Mononuclear cell (primary cell): ENCODE data around the gene KRTAP17-1. TPM values are rescaled to one million over a fixed set of nuclear protein-coding genes. Genes with fewer than 3 reads are reported as not detected.

Experiments
- H3K27me3 ChIP-seq: 2 replicates; pipeline ENCODE4 v1.6.0; 2011; ENCODE audit warnings: low read length, control low read depth; ENCODE audit not compliant: insufficient read depth
- H3K4me1 ChIP-seq: 2 replicates; pipeline ENCODE4 v1.5.1; 2011; ENCODE audit warnings: mild to moderate bottlenecking, low read length, control low read depth; ENCODE audit not compliant: insufficient read depth
- H3K4me3 ChIP-seq: 2 replicates; pipeline ENCODE4 v1.5.1; 2011; ENCODE audit warnings: mild to moderate bottlenecking, low read length, moderate library complexity
- H3K9me3 ChIP-seq: 2 replicates; pipeline ENCODE4 v1.5.1; 2011; ENCODE audit warnings: low read depth, mild to moderate bottlenecking, control low read depth, low read length
- total RNA-seq: library from RNA; depleted of rRNA; stranded (reverse); fragments of >200 nt; gene quantifications from one replicate; pipeline ENCODE4 v1.2.3, GENCODE V29; 2012

KRTAP17-1 gene
- total RNA-seq, 1 donor, result not detected

DNA sequence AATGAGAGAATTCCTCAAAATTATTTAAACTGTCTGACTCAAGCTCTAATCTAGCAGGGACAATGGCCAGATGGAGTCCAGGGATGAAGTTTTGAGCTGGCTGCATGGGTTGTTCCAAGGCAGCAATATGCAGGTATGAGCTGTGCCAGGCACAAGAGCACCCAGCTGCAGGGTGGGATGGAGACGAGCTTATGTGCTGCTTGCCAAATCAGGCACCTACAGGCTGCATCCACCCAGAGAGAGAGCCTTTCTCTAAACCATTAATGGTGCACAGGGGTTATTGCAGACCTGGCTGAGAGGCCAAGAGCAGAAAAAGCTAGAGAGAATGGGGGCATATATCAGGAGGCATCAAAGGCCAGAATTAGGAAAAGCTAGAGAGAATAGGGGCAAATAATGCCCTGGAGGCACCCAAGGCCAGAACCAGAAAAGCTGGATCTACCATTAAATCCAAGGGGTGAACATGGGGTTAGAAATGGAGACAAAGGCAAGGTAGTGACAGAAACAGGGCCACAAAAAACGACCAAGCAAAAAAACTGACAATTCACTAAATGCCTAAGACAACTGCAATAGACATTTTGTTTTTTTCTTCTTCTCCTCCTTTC is 24.2 kb upstream of the KRTAP17-1 start:
- no peaks in the 10 kb centered on the region for H3K27me3 ChIP-seq
- H3K9me3 ChIP-seq, result no peaks in the 10 kb centered on the region
- H3K4me3 ChIP-seq, result no peak overlapping the region
- H3K4me1 ChIP-seq, result peaks cover 35% of the 10 kb centered on the region

DNA sequence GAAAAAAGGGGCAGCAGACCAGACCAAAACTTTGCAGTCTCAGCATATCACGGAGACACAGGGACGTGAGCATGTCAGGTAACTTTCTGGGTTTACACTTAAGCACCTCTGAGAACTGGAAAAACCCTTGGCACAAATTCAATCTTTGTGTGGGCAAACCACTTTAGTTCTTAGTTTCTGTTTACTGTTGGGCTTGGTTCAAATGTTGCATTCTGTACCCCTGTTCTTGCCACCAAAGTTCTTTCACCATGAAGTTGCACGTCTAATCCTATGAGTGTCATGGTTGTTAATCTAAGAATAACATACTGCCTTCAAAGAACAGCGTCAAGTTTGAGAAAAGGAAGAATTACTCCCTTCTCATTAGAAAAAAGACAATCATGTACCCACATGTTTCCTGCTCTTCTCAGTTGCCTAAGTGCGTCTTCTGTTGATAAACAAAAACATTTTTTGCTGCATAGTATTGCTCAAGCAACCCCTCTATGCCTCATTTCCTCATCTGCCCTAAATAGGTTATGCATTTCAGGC is 23.5 kb upstream of the KRTAP17-1 start:
- peaks cover 35% of the 10 kb centered on the region for H3K4me1 ChIP-seq
- no peaks in the 10 kb centered on the region for H3K27me3 ChIP-seq
- no peak overlapping the region for H3K4me3 ChIP-seq
- H3K9me3 ChIP-seq, result no peaks in the 10 kb centered on the region

DNA sequence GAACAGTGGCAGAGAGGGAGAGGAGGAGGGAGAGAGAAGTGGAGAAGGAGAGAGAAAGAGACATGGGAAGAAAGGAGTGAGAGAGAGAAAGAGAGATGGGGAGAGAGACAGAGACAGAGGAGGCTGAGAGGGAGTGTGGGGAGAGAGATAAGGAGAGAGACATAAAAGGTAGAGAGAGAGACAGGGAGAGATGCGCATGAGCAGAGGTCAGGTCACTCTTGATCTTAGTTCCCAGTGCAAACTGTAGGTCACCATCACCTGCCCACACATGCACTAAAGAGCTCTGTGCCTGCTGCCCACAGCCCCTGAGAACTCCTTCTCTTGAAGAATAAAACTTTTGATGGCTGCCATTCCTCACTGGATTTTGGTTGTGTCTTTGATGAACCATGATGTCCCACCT is 20.2 kb upstream of the KRTAP17-1 start:
- Histone ChIP-seq H3K4me1 (peaks cover 30% of the 10 kb centered on the region), H3K4me3 (no peak overlapping the region), H3K27me3 (no peaks in the 10 kb centered on the region), H3K9me3 (no peaks in the 10 kb centered on the region)

DNA sequence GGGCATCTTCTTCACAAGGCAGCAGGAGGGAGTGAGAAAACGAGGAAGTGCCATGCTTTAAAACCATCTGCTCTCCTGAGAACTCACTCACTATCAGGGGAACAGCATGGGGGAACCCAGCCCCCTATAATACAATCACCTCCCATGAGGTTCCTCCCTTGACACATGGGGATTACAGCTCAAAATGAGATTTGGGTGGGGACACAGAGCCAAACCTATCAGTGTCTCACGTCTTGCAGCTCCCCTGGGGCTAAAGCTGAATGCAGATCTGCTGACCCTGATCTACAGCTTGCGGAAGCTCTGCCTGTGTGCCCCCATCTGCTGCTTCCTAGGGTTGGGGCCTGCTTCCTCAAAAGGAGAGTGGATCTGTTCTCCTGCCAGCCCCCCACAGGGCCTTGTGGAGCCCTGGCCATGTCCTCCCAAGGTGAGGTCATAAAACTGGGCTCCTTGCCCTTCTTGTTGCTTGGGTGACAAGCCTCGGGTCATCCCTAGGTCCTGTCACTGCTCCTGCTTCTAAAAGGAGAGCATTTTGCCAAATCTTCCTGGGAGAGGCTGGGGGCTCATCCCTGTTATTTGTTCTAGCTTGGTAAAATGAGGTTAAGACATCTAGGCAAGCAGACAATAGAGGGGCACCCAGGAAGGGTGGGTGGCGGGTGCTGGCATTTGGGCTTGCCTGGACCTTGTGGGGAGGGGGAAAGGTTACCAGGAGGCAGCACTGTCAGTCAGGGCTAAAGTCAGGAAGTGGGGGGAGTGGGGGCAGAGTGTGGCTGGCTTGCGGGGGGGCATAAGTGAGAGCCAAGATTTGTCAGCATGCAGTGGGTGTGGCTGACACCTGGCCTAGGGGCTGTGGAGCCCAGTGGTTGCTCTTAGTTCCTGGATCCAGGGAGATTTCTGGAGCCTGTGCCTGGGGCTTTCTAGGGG is 19.1 kb upstream of the KRTAP17-1 start:
- no peaks in the 10 kb centered on the region for H3K9me3 ChIP-seq
- H3K27me3 ChIP-seq, result no peaks in the 10 kb centered on the region
- H3K4me3 ChIP-seq, result no peak overlapping the region
- H3K4me1 ChIP-seq, result peaks cover 19% of the 10 kb centered on the region

DNA sequence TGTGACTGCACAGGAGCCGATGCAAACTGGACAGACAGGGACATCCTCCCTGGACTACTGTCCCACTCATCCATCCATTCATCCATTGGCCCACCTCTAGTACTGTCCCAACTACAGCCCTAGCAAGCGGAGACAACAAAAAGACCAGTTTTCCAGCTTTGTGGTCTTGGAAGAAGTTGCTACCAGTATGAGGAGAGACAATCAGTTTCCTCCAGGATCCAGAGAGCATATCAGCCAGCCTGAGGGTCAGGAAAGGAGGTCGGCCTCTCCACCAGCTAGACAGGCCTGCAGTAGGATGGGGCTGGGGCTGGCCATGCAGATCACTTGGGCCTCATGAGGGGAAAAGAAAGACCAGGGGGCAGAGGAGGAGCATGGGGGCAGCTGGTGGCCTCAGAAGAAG is 18.3 kb upstream of the KRTAP17-1 start:
- H3K4me3 ChIP-seq, result no peak overlapping the region
- no peaks in the 10 kb centered on the region for H3K9me3 ChIP-seq
- H3K4me1 ChIP-seq, result peaks cover 11% of the 10 kb centered on the region
- H3K27me3 ChIP-seq, result no peaks in the 10 kb centered on the region

DNA sequence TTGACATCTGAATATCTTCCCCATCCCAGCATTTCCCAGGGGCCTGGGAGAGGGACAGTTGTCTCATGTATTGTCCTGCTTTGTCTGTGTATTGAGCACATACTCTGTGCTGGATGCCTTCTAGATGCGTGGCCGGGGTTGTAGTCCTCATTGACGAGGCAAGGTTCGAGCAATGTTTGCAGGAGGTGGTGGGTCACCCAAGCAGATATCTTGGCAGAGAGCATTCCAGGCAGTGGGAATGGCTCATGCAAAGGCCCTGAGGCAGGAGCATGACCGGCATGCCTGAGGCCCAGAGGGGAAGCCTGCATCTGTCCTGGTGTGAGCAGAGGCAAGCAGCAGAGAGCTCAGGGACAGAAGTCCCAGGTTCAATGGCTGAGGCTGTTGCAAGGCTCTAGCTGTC is 17.6 kb upstream of the KRTAP17-1 start:
- Histone ChIP-seq H3K4me1 (peaks cover 8% of the 10 kb centered on the region), H3K9me3 (no peaks in the 10 kb centered on the region), H3K4me3 (no peak overlapping the region), H3K27me3 (no peaks in the 10 kb centered on the region)

DNA sequence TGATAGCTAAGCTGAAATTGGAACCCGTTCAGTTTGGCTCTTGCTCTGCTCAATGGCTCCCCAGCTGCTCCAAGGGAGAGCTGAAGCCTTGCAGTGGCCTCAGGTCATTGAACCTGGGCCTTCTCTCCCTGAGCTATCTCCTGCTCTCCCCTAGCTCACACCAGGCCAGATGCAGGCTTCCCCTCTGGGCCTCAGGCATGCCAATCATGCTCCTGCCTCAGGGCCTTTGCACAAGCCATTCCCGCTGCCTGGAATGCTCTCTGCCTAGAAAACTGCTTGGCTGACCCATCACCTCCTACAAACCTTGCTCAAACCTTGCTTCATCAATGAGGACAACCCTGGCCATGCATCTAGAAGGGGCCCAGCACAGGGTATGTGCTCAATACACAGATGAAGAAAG is 16.7 kb upstream of the KRTAP17-1 start:
- H3K4me3 ChIP-seq, result no peak overlapping the region
- peaks cover 8% of the 10 kb centered on the region for H3K4me1 ChIP-seq
- no peaks in the 10 kb centered on the region for H3K27me3 ChIP-seq

DNA sequence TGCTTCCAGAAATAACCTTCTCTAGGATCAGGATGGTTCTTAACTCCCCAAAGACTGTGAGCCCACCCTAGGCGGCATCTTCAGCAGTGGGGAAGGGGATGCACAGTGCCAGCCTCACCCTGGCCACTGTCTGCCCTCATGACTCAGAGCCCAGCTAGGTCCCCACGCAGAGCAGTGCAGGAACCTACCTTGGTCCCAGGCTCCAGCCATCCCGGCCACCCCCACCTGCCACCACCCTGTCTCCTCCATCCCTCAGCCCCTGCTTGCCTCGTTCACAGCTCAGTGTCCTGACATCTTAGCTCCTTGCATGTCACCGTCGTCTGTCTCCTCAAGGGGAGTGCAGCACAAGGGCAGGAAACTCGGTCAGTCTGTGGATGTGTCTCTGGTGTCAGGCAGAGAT is 16.1 kb upstream of the KRTAP17-1 start:
- Histone ChIP-seq H3K4me3 (no peak overlapping the region), H3K27me3 (no peaks in the 10 kb centered on the region), H3K9me3 (no peaks in the 10 kb centered on the region), H3K4me1 (peaks cover 12% of the 10 kb centered on the region)

More for the DNA sequence above, 16.7 kb upstream of the KRTAP17-1 start:
- no peaks in the 10 kb centered on the region for H3K9me3 ChIP-seq

DNA sequence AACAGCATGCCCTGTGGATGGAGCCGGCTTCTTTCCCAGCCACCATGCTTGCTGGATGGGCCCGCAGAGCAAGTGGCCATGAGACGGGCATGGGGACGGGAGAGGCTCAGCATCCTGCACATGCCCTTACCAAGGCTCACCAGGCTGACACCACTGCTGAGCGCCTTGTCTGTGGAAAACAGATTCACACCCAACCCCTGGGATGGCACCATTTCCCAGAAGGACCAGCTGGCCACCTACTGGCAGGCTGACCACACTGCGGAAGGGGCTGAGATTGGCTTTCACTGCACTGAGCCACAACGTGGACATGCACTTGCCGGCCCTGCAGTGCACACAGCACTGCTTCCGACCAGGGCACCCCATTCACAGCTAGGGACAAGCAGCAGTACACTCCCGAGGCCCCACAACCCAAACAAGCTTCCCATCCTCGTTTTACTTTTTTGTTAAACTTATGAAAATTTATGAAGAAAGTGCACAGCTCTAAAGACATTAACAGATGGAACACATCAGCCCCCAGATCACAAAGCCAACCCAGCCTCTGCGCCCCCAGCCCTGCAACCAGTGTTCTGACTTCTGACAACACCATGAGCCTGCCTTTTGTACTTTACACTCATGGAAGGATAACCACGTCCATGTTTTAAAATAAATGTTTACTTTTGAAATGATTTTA is 13.9 kb upstream of the KRTAP17-1 start:
- H3K4me3 ChIP-seq, result no peak overlapping the region
- H3K9me3 ChIP-seq, result no peaks in the 10 kb centered on the region
- H3K4me1 ChIP-seq, result peaks cover 6% of the 10 kb centered on the region
- H3K27me3 ChIP-seq, result no peaks in the 10 kb centered on the region

DNA sequence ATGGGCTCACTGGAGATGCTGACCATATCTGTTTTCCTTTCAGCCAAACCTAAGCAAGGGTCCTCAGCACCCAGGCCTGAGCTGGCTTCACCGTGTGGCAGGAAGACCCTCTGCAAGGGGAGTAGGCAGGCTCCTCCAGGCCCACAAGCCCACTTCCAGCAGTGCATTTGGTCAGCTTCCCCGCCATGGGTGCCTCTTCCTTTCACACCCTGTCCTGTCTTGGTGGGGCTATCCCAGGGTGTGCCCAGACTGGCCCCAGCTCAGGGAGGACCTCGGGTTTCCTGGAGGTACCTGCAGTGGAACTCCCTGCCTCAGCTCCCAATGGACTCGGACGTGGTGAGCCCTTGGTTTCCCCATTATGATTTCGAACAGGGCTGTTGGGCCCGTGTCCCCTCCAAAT is 12.7 kb upstream of the KRTAP17-1 start:
- Histone ChIP-seq H3K4me1 (peaks cover 6% of the 10 kb centered on the region), H3K9me3 (no peaks in the 10 kb centered on the region), H3K27me3 (no peaks in the 10 kb centered on the region), H3K4me3 (no peak overlapping the region)

DNA sequence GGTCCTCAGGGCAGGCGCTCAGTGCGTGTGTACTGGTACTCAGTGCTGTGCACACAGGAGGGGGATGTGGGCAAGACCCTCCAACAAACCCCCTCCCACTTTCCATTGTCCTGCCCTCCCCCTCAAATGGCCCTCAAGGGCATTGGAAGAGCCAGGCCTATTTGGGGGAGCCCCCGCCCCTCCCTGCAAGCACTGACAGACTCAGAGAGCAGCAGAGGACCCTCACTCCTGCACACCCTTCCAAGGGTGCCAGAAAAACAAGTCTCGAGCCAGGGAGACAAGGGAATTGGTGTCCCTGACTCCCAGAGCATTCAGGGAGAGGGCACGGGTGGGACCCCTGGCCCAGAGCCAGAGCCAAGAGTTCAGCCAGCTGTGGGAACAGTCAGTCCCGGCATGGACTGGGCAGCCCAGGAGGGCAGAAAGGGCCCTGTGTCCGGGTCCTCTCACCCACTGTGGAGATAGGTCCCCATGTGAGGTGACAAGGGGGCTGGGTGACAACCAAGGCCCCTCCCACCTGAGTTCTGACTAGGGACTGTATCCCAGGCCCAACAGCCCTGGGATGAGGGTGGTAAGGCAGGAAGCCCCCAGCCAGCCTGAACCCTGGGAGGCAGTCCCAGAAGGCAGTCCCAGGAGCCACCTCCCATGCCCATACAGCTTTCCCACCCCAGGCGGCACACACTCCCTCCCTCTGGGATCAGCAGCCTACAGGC is 12.1 kb upstream of the KRTAP17-1 start:
- Histone ChIP-seq H3K4me1 (peaks cover 9% of the 10 kb centered on the region), H3K9me3 (no peaks in the 10 kb centered on the region), H3K4me3 (no peak overlapping the region), H3K27me3 (no peaks in the 10 kb centered on the region)

DNA sequence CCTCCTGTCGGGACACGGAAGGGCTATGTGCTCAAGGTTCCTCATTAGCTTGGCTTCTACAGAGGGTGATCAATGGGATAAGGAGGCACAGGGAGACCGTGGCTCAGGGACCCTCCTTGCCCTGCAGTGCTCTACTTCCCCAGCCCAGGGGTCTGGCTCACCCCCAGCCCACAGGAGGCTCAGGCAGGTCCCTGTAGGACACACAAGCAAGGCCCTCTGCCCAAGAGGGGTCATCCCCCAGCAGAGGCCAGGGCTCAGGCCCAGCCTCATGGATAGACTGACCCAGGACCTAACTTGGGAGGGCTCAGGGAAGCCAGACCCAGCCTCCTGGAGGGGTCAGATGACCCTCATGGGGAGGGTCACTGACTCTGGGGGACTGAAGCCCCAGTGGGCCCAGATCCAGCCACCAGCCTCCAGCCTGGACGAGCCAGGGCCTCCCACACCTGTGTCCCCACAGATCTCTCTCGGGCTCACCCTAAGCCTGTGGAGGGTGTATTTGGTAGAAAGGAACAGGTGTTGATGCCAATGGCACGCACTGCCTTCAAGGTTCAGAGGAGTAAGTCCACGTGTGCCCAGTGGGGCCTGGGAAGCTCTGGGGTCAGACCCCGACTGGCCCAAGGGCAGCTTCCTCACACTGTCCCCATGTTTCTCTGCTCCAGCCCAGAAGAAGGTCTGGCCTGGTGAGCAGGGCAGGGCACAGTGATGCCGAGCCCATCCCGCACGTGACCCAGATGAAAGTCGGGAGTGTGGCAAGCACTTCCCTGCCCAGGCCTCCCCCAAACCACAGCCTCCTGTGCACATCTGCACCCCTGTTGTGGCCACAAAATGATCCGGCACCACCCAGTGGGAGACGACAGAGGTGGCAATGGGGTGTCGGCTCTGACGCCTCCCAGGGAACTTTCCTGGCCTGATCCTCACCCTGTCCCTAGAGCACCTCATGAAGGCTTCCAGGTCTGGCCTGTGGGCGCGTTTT is 10.9 kb upstream of the KRTAP17-1 start:
- H3K4me1 ChIP-seq, result peaks cover 14% of the 10 kb centered on the region
- H3K27me3 ChIP-seq, result no peaks in the 10 kb centered on the region
- no peak overlapping the region for H3K4me3 ChIP-seq
- no peaks in the 10 kb centered on the region for H3K9me3 ChIP-seq

DNA sequence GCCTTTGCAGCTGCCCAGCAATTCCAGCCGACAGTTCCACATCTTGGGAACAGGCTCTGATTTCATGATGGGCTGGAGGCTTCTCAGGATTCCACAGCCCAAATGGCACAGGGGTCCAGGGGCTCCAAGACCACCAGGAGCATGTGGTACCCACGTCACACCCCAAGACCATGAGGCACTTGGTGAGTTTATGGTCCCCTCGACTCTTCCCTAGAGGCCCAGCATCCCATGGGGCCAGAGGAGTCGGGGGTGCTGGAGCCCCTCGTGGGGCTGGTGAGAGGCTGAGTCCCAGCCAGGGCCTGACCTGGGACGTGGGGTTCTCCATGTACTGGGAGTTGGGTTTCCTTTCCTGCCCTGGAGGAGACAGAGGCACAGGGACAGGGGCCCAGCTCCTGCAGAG is 10.1 kb upstream of the KRTAP17-1 start:
- H3K4me1 ChIP-seq, result peaks cover 14% of the 10 kb centered on the region
- no peaks in the 10 kb centered on the region for H3K27me3 ChIP-seq
- H3K4me3 ChIP-seq, result no peak overlapping the region
- H3K9me3 ChIP-seq, result no peaks in the 10 kb centered on the region

DNA sequence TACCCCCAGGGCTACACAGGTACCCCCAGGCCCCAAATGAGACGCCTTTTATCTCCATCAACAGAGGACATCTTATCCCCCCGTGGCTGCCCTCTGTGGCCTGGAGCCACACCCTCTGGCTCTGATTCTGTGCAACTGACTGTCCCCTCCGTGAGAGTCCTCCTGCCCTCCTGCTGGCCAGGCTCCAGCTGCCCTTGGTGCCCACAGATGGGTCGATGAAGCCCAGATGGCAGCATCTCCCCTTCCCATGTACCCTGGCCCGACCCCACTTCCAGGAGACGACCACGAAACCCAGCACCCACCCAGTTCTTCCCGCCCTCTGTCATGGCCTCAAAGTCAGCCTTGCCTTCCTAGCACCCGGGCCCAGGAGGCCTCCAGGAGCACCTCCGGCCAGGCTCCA is 9.6 kb upstream of the KRTAP17-1 start:
- no peaks in the 10 kb centered on the region for H3K9me3 ChIP-seq
- no peaks in the 10 kb centered on the region for H3K27me3 ChIP-seq
- H3K4me1 ChIP-seq, result peaks cover 14% of the 10 kb centered on the region
- no peak overlapping the region for H3K4me3 ChIP-seq
